Smooth muscle cell (in vitro differentiated cells): ENCODE results near the gene HDHD3. TPM values are rescaled to one million over a fixed set of nuclear protein-coding genes. Genes with fewer than 3 reads are reported as not detected.
"Not testable (repeated sequence)": the region's sequence is repeated elsewhere in the genome, so short reads cannot be mapped to it uniquely, and the experiment has no call there.

ENCODE experiments used
- DNase-seq: peaks from one replicate; lab custom pipeline; 2025; ENCODE audit not compliant: unreplicated experiment; lab: John Stamatoyannopoulos, UW
- H2AFZ ChIP-seq: fragments of 200-600 bp; sonication (generic); 2 replicates; pipeline ENCODE4 v1.6.0; 2016; ENCODE audit warnings: antibody characterized with exemption, low read depth, mild to moderate bottlenecking
- H3F3A ChIP-seq: fragments of 200-600 bp; sonication (generic); 2 replicates; pipeline ENCODE4 v1.6.0; 2017; ENCODE audit warnings: antibody characterized with exemption, low read depth
- H3K27ac ChIP-seq: fragments of 200-600 bp; sonication (generic); 2 replicates; pipeline ENCODE4 v1.5.1; 2016; ENCODE audit warnings: low read depth, mild to moderate bottlenecking
- H3K27me3 ChIP-seq: fragments of 200-600 bp; sonication (generic); 2 replicates; pipeline ENCODE4 v1.6.1; 2016; ENCODE audit warnings: low read depth, mild to moderate bottlenecking
- H3K36me3 ChIP-seq: fragments of 200-600 bp; sonication (generic); 2 replicates; pipeline ENCODE4 v1.5.1; 2016; ENCODE audit warnings: low read depth
- H3K4me1 ChIP-seq: fragments of 200-600 bp; sonication (generic); 2 replicates; pipeline ENCODE4 v1.5.1; 2016; ENCODE audit warnings: low read depth
- H3K4me2 ChIP-seq: fragments of 200-600 bp; sonication (generic); 2 replicates; pipeline ENCODE4 v1.6.0; 2016; ENCODE audit warnings: mild to moderate bottlenecking
- H3K4me3 ChIP-seq: fragments of 200-600 bp; sonication (generic); 2 replicates; pipeline ENCODE4 v1.5.1; 2016; ENCODE audit warnings: mild to moderate bottlenecking
- H3K79me2 ChIP-seq: fragments of 200-600 bp; sonication (generic); 2 replicates; pipeline ENCODE4 v1.6.0; 2016; ENCODE audit warnings: low read depth, mild to moderate bottlenecking
- H3K9ac ChIP-seq: fragments of 200-600 bp; sonication (generic); 2 replicates; pipeline ENCODE4 v1.6.0; 2016; ENCODE audit warnings: low read depth
- H3K9me3 ChIP-seq: fragments of 200-600 bp; sonication (generic); replicated peaks from 2 replicates; pipeline ENCODE4 v1.5.1; 2016; ENCODE audit warnings: low read depth
- H4K20me1 ChIP-seq: fragments of 200-600 bp; sonication (generic); 2 replicates; pipeline ENCODE4 v1.6.0; 2016; ENCODE audit warnings: low read depth
- CTCF ChIP-seq: fragments of 200-600 bp; sonication (generic); IDR thresholded peaks from 2 replicates; pipeline ENCODE4 v1.5.1; 2017; ENCODE audit warnings: borderline replicate concordance, mild to moderate bottlenecking, antibody characterized with exemption; ENCODE audit not compliant: insufficient read depth, poor library complexity, severe bottlenecking
- WGBS: methylation state at CpG from one replicate; pipeline ENCODE4 v1.1.7; 2016; ENCODE audit warnings: low lambda C conversion rate; 5-methylcytosine and 5-hydroxymethylcytosine counted together
- polyA plus RNA-seq: library from polyadenylated mRNA; unstranded; fragments of >200 nt; fragmentation: Nextera tagmentation; extraction: Ambion mirVana; gene quantifications from 2 replicates; pipeline ENCODE4 v1.2.1, GENCODE V29; 2016
- total RNA-seq: library from RNA; depleted of rRNA; stranded (reverse); fragments of >200 nt; gene quantifications from 2 replicates; pipeline ENCODE4 v1.2.3, GENCODE V29; 2014

Gene HDHD3
- total and polyA plus RNA-seq, 2 experiments from 2014 or later: 2.9 to 12.5 TPM

- no peaks in the 10 kb centered on the region for H4K20me1 ChIP-seq
- 2% methylated on average over 20 of the region's 20 CpGs for WGBS
- H3K9me3 ChIP-seq: no peaks in the 10 kb centered on the region
- H3K4me1 ChIP-seq: peaks cover 9% of the 10 kb centered on the region
- no peak for TF ChIP-seq CTCF
- no peaks in the 10 kb centered on the region for H3K27me3 ChIP-seq
- peak overlapping the region; percentile 90 for H2AFZ ChIP-seq
- no peak for DNase-seq
- H3K36me3 ChIP-seq: no peaks in the 10 kb centered on the region
- H3F3A ChIP-seq: peaks cover 19% of the 10 kb centered on the region
- H3K4me3 ChIP-seq: peak overlapping the region; percentile 70
- peak overlapping the region; percentile 95 for H3K27ac ChIP-seq
- H3K79me2 ChIP-seq: peaks cover 17% of the 10 kb centered on the region
- H3K9ac ChIP-seq: peak overlapping the region; percentile 97
- H3K4me2 ChIP-seq: peak overlapping the region; percentile 90
Observed at GRCh38 chr9:113409883-113410206, 33.1 kb upstream of the HDHD3 start.

GRCh38 chr9:113409481-113409880 is 32.7 kb upstream of the HDHD3 start:
- no peak overlapping the region for H2AFZ ChIP-seq
- TF ChIP-seq CTCF: no peak
- 57% methylated on average over 10 of the region's 10 CpGs for WGBS

GRCh38 chr9:113406873-113407511 is 30.2 kb upstream of the HDHD3 start:
- Histone ChIP-seq H3F3A (peaks cover 12% of the 10 kb centered on the region), H3K79me2 (peaks cover 17% of the 10 kb centered on the region), H3K27ac (peak overlapping the region; percentile 6)
- not testable (repeated sequence) for H4K20me1 ChIP-seq, H3K4me3 ChIP-seq, H2AFZ ChIP-seq, H3K4me1 ChIP-seq, H3K36me3 ChIP-seq, DNase-seq, H3K4me2 ChIP-seq, H3K9ac ChIP-seq, H3K9me3 ChIP-seq, H3K27me3 ChIP-seq
- WGBS: 61% methylated on average over 7 of the region's 7 CpGs
- TF ChIP-seq CTCF: peak; percentile 62

More at GRCh38 chr9:113409481-113409880, 32.7 kb upstream of the HDHD3 start:
- Histone ChIP-seq H3K27ac (peak overlapping the region; percentile 95), H3K9ac (peak overlapping the region; percentile 97), H3K4me1 (peaks cover 9% of the 10 kb centered on the region), H3K27me3 (no peaks in the 10 kb centered on the region), H3K9me3 (no peaks in the 10 kb centered on the region), H4K20me1 (no peaks in the 10 kb centered on the region), H3F3A (peaks cover 19% of the 10 kb centered on the region), H3K4me3 (peak overlapping the region; percentile 70), H3K79me2 (peaks cover 17% of the 10 kb centered on the region), H3K4me2 (peak overlapping the region; percentile 90), H3K36me3 (no peaks in the 10 kb centered on the region)
- DNase-seq: no peak

- H3K79me2 ChIP-seq: peaks cover 17% of the 10 kb centered on the region
- peak overlapping the region; percentile 6 for H3K27ac ChIP-seq
- H2AFZ ChIP-seq, H3K27me3 ChIP-seq, H3K4me3 ChIP-seq, DNase-seq, H3F3A ChIP-seq, H3K4me2 ChIP-seq, H3K9me3 ChIP-seq, H3K36me3 ChIP-seq, H3K4me1 ChIP-seq, H3K9ac ChIP-seq, H4K20me1 ChIP-seq: not testable (repeated sequence)
- WGBS: 92% methylated on average over 9 of the region's 9 CpGs
Observed at GRCh38 chr9:113406353-113406752, 29.6 kb upstream of the HDHD3 start.
